Kidney glomerular epithelial cell (primary cell): Measurements from ENCODE around the gene RANBP3.

ENCODE experiments used
- DNase-seq: peaks from one replicate; lab custom pipeline; 2025; lab: John Stamatoyannopoulos, UW

Gene RANBP3

GRCh38 chr19:5950741-5951140 is 27.2 kb downstream of the RANBP3 start:
- DNase-seq: no peak

GRCh38 chr19:5949792-5950305 is 28.1 kb downstream of the RANBP3 start:
- no peak for DNase-seq

DNA sequence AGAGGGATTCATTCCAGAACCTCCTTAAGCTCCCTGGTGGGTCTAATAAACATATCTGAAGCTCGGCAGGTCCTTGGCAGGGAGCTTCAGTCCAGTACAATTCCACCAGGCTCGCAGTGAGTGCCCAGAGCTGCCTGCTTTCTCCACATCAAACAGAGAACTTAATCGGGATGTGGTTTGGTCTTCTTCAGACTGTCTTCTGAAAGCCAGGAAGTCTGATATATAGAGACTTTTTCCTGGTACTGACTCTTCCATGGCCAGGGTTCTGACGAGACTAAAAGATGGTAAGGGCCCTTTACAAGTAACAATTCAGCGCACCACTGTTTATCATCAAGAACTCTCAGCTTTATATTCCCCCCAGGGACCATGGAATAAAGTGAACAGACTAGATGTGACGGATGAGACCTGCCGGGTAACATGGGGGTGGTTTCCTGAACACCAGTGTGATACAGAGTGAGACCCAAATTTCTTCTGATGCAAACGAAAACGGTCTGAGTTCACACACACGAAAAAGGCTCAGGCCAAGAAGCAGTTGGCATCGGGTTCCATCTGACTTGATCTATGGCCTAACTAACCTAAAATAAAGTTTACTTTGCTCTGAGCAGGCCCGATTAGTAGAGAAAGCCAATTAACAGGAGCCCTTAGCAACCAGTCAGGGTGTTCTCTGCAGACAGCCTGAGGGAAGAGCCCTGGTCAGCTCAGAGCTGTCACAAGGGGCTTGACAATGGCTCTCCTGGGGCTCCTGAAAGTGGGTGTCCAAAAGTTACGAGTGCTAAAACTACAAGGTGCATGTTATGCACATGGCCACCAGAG is 29.0 kb downstream of the RANBP3 start:
- no peak for DNase-seq

GRCh38 chr19:5947435-5947834 is 30.5 kb downstream of the RANBP3 start:
- DNase-seq: no peak

GRCh38 chr19:5943623-5944022 is 34.3 kb downstream of the RANBP3 start:
- DNase-seq: no peak

- no peak for DNase-seq
Observed at GRCh38 chr19:5943045-5943444, 34.9 kb downstream of the RANBP3 start.

DNA sequence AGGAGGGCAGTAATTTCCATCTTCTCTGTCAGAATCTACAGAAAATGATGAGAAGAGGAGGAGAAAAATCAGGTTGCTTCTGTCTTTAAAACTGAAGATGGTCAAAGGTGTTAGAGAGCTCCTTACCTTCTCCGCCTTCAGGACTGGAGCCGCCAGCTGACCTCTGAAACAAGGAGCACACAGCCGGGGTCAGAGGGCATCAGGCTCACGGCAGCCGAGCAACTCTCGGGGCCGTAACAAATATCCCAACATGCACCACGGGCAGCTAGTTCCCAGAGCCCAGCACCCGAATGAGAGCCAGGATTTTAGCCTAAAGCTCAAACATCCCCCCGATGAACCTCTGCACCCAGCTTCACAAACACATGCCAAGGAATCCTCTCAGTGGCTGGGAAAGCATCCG is 36.3 kb downstream of the RANBP3 start:
- no peak for DNase-seq

- no peak for DNase-seq
Observed at GRCh38 chr19:5940260-5941208, 37.4 kb downstream of the RANBP3 start.

DNA sequence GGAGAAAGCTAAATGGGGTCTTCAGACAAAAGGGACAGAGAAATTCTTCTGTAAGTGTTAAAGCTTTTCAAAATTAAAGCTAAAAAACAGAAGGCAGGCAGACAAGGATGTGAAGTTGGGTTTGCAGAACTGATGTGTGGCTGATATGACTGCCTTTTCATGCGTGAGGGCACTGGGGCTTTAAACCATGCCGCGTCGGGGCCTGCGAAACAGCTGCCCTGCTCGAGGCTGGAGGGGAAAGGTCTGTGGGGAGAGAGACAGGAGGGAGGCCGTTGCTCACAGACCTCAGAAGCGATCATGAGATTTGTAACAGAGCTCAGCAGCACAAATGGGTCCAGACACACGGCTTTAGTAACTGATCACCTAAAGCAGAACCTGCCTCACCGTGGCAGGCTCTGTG is 40.4 kb downstream of the RANBP3 start:
- DNase-seq: no peak

DNA sequence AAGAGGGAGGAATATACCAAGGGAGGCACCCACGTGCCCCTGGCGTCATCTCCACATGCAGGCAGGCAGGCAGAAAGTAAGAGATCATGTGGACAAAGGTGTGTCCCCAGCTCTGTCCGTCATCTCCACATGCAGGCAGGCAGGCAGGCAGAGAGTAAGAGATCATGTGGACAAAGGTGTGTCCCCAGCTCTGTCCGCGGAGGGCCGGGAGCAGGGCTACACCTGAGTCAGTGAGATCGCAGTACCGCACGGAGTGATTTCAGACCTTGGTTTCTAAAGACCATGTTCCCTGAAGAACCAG is 41.7 kb downstream of the RANBP3 start:
- no peak for DNase-seq

- no peak for DNase-seq
Observed at GRCh38 chr19:5935473-5936291, 42.3 kb downstream of the RANBP3 start.

- DNase-seq: no peak
Observed at GRCh38 chr19:5934774-5935472, 43.0 kb downstream of the RANBP3 start.

GRCh38 chr19:5934069-5934401 is 43.9 kb downstream of the RANBP3 start:
- no peak for DNase-seq

GRCh38 chr19:5933391-5934068 is 44.4 kb downstream of the RANBP3 start:
- no peak for DNase-seq

- no peak for DNase-seq
Observed at GRCh38 chr19:5932609-5933262, 45.2 kb downstream of the RANBP3 start.

GRCh38 chr19:5932146-5932545 is 45.8 kb downstream of the RANBP3 start:
- DNase-seq: no peak

DNA sequence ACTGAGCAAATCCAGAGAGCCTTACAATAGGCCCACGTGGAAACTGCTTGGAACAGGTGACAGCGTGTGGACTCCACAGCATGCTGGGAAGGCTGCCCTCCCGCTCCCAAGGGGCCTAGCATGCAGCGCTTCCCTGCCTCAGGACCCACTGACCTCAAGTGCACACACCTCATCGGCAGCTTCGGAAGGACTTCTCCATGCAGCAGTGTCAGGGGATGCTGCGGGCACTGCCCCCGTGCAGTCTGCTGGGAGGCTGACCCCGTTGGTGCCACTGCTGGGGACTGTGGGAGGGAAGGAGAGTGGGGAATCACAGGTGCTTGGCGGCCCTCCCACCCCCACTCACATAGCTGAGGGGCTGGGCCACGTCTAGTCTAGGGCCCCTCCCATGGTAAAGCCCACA is 46.7 kb downstream of the RANBP3 start:
- no peak for DNase-seq

GRCh38 chr19:5929625-5930024 is 48.3 kb downstream of the RANBP3 start:
- DNase-seq: no peak

- DNase-seq: no peak
Observed at GRCh38 chr19:5929179-5929578, 48.8 kb downstream of the RANBP3 start.

GRCh38 chr19:5927441-5927821 is 50.5 kb downstream of the RANBP3 start:
- DNase-seq: no peak
